HG03095 (cell line): ENCODE results near the gene KCNMA1.

Source experiments
- ATAC-seq: cut with Tn5 transposase; IDR thresholded peaks from one replicate; pipeline ENCODE4 v1.9.1; 2021; ENCODE audit warnings: moderate library complexity; ENCODE audit not compliant: unreplicated experiment

The KCNMA1 gene

DNA sequence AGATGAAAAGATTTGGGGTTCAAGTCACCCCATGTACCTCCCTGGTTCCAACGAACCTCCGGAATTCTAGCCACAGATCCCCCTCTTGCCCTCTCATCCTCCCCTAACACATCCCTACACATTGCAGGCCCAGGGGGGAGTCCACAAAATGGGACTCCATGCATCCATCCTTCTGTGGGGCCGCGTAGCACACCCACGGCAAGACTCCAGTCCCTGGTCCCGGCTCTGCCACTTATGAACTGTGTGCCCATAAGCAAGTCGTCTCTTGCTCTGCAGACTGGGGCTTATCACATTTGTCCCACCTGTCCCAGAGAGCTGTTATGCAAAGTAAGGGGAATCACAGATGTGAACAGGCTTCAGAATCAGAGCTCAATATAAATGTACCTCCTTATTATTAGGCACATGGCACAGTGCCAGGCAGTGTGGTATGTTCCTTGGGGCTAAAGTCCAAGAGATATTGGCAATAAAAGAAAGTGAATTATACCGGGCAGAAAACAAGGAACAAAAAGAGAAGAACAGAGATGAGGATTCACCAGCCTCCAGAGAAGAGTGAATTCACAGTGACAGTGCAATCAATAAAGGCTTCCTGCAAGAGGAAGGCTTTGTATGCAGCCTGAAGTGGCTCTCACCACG is 73.9 kb downstream of the KCNMA1 start:
- no peak for ATAC-seq

DNA sequence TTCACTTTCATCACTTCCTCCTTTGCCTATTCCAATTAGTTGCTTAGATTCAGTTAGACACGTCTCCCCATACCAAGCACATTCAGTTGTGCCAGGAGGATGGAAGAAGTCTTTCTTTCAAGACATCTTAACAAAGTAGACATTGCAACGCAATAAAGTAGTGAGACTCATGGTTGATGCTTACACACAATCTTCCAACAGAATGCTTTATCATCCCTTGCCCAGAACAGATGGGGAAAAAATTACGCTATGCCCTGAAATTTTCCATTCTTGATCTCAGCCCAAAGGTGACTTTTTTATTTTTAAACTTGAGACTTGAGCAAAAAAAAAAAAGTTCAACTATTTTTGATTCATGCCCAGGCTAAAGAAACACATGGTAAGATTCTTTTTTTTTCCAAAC is 74.9 kb downstream of the KCNMA1 start:
- ATAC-seq, result no peak

DNA sequence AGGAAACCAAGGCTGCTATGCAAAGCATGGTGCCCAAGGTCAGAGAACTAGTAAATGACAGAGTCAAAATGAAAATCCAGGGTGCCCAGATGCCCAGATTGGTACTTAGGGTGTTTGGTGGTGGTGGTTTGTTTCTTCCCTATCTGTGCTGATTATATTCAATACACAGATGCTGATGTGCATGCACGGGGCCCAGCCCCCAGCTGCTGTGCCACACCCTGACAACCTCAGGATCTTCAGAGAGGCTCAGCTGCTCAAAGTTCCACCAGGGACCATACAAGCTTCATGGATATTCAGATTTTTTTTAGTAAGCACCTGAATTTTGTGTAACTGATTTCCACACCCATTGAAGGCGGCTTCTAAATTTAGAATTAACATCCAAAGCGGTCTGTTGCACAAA is 75.6 kb downstream of the KCNMA1 start:
- no peak for ATAC-seq

DNA sequence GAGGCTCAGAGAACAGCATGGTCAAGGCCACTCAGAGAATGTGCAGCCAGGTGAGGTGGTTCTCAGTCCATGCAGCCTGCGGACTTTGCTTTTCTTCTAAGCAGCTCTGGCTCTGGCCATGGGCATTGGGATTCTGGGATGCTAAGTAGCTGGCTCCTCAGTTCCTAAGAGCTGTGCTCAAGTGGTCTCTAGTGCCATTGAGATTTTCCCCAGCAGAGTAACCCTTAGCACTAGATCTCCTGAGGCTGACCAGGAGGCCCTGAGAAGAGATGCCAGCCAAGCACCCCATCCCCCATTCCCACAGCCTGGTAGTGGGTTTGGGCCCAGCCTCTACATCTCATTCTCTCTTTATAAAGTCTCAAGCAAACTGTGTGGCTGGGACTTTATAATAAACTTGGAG is 77.1 kb downstream of the KCNMA1 start:
- ATAC-seq, result no peak

DNA sequence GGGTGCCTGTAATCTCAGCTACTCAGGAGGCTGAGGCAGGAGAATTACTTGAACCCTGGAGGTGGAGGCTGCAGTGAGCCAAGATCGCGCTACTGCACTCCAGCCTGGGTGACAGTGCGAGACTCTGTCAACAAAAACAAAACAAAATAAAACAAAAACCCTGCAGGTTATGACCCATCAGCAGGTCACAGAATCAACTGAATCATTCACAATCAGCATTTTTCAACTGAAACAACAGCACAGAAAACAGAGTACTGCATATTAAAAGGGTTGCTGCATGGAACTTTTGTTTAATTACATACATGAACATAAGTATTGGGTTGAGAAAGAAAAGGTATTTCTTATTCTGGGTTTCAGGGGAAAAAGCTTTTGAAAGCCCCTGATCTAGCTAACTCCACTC is 77.6 kb downstream of the KCNMA1 start:
- no peak for ATAC-seq

DNA sequence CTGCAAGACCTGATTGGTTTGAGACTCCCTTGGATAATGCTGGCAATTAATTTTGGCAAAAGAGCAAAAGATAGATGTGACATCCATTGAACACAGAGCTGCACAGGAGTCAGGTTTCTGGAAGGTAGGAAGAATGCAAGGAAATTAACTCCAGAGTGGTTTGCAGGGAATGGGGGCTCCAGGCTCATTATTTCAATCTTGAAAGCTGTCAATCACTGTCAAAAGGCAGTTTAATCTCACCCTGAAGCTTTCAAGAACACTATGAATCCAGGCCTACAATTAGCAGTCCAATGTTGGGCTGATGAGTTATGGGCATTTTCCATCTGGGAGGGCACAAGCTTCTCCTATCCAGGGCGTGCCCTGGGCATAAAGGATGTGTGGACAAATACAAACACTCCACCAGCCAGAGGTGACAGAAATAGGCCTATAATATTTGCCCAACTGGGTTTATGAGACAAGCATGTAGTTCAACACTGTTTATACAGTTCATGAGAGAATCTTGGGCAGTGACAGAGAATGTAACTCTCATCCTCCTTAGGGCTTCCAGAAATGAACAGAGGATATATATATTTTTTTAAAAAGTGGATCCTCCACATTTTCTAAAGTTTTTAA is 80.5 kb downstream of the KCNMA1 start:
- ATAC-seq, result no peak

DNA sequence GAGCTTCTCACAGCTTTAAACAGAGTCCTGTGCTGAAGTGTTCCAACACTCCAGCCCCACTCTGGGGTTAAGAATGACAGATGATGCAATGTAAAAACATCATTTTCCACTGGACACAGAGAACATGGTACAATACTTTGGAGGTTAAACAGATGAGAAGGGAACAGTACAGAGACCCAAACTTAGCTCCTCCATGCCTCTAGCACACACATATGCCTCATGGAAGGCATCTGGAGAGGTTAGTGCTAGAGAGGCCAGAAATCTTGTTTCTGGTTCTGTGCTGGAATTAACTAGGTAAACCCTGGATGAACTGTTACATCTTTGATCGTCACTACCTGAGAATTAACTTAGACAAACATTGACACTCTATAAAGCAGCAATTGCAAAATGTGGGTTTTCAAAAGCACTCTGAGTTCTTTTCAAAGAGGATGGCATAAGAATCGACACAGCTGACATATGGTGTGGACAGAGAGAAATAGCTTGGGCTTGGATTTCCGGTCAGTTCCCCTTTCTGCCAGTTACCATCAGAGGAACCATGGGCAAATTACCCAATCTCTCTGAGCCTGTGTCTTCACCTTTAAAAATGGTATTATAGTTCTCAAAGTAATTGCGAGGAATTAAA is 81.9 kb downstream of the KCNMA1 start:
- no peak for ATAC-seq

DNA sequence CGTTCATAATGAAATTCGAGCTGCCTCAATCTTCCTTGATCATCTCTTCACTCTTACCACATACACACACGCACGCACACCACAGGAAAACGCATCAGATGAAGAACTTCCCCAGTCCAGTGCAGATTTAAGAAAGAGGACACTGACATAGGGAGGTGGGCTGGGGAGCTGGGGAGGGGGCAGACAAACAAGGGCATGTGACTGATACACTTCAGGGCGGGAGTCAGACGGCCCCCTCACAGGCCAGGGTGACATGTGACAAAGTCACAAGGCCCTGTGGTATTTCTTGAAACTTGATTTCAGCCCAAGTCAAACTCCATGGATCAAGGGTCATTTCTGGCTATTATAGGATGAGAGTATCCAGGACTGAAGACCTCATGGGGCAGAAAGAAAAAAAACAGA is 82.6 kb downstream of the KCNMA1 start:
- no peak for ATAC-seq

DNA sequence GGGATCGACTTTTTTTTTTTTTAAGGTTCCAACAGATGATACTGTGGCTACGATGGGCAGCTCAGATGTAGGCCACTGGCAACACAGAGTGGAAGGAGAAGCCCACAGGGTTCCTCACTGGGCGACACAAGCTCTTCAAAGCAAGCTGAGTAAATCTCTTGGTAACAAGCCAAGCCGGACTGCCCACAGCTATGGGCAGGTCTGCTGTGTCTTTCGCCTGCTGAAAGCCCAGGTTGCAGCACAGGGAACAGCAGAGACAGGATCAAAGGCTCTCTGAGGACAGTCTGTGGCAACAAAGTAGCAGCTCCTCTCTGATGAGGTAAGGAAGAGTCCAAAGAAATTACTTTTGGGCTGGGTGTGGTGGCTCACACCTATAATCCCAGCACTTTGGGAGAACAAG is 83.6 kb downstream of the KCNMA1 start:
- ATAC-seq, result no peak

DNA sequence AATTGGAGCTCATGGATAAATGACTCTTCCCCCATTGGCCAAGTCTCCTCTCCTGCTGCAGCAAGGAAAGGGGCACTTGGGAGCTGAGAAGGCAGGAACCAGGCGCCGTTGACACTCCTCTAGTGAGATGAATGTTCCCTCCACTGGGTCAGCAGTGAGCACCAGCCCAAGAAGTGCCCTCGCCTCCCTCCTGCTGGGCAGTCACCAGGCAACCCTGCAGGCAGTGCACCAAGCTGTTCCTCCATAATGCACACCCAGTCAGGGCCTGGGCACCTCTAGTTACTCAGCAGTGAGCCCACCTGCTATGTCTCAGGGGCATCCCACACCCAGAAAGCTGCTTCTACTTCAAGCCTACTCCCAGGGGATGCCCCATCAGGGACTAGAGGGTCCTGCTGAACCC is 84.3 kb downstream of the KCNMA1 start:
- ATAC-seq, result no peak

DNA sequence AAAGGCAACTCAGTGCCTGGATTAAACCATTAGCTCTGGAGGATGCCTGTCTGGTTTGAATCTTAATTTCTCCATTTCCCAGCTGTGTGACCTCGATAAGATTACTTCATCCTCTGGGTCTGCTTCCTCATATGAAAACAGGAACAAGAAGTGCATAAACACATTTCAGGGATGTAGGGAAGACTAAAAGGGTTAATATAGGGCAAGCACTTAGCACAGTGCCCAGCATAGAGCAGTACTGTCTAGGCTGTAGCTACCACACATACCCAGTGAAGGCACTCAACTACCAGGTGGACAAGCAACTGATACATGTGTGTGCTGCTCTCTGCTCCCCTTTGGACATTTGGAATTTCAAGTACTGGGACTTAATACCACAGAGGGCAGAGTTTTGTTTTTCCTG is 85.4 kb downstream of the KCNMA1 start:
- ATAC-seq, result no peak

DNA sequence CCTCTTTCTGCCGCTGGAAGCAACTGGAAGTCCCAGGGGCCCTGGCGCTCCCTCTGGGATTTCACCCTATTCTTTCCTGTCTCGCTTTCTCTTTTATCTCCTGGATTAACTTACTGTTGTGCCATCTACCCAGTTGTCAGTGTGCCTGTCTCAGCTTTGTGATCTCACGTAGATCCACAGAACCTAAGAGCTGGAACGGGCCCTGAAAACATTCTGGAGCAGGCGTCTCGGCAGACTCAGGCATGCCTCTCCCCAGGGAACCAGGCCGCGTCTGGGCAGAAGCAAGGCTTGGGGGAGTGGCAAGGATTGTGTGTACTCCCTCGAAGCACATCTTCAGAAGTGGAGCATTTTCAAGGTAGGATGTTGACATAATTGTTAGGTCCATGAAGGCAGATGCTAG is 87.2 kb downstream of the KCNMA1 start:
- no peak for ATAC-seq

DNA sequence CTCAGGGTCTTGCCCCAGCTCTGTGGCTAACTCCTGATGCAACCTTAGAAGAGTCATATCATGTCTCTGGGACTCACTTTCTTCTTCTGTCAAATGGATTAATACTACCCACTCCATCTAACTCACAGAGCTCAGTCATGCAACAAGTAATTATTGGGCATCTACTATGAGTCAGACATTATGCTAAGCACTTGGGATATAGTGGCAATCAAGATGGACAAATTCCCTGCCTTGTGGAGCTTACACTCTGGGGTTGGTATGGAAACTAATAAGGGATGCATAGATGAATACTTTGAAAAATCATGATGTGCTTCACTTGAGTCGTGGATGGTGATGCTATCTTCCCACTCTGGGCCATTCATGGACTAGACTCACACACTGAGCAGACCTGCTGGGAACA is 88.9 kb downstream of the KCNMA1 start:
- no peak for ATAC-seq

DNA sequence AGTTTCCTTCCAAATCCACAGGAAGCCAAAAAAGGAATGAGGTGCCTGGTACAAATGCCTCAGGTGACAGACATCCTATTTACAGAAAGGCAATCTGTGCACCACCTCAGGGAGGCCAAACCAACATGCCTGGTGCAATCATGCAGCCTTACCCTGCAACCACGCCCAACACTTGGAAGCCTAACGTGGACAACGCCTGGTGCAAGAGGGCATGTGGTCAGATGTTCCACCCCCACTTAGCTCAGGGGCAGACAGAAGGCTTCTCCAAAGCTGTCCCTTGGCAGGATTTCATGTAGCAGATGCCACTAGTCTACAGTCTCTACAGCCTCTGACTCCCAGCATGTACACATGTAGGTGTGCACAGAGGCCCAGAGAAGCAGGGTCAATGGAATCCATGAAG is 89.5 kb downstream of the KCNMA1 start:
- no peak for ATAC-seq

DNA sequence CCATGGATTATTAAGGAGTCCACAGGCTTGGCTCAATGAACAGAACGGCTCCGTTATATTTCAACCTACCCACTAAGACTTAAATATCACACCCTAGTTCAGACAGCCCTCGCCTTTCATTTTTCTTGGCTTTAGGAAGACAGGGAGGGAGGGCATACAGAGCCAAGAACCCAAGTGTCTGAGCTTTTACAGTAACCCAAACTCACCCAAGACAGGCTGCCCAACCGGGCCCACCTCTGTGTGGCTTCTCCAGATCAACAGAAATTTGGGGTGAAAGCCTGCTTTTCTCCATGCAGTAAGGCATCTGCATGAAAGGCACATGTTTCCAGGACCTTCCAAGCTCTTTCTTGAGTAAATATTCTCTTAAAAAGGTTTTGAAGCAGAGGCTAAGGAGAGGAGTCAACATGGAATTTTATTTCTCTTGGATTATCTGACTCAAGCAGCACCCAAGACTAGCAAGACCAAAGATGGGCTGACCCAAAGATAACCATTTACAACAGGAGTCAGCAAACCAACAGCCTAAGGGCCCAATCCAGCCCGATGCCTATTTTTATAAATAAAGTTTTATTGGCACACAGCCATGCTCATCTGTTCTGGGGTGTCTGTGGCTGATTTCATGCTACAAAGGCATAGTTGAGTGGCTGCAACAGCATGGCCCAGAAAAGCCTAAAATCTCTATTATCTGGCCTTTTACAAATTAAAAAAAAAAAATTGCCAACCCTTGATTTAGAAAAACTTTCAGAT is 90.1 kb downstream of the KCNMA1 start:
- ATAC-seq, result no peak

DNA sequence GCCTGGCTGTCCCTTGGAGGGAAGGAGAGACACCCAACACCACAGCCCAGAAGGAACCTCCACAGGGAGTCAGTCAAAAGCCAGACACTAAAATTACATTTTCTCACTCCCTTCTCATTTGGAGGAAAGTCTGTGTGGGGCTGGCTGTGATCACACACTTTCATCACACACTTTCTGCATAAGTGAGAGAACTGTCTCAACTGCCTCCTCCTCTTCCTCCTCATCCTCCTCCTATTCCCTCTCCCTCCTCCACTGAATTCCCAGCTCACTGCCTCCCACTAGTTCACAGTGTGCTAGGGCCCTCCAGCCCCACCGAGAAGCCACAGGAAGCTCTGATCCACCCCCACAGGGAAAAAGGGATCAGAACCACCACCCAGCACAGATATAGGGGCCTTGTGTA is 91.6 kb downstream of the KCNMA1 start:
- ATAC-seq, result no peak

DNA sequence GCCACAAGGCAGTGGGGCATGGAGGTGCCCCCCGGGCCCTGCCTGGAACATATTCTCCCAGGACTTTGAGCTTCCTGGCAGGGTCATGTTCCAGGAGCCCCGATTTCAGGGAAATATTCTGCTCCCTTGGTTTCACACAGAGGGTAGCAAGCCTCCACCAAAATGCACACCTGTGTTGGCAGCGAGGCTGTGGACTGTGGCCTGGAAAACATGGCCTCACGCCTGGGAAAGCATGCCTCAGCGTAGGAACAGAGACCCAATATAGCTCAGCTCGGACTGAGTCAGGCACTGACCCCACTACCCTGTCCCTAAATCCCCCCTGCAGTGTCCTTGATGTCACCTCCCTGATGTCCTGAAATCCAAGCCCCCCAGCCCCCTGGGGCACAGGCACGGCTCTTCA is 92.0 kb downstream of the KCNMA1 start:
- ATAC-seq, result no peak

DNA sequence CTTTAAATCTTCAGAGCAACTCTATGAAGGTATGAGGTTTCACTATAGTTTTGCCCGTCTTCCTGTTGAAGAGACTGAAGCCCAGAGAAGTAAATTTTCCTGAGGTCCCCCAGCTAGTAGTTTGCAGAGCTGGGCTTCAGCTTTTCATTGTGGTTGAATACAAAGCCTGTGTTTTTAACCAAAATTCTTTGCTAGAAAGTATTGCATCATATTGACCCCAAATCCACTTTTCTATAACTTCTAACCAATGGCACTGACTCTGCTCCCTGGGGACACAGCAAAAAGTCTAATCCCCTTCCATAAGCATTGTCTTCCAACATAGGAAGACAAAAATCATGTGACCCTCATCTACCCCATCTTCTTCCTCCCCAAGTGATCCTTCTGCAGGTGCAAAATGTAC is 93.0 kb downstream of the KCNMA1 start:
- ATAC-seq, result no peak

DNA sequence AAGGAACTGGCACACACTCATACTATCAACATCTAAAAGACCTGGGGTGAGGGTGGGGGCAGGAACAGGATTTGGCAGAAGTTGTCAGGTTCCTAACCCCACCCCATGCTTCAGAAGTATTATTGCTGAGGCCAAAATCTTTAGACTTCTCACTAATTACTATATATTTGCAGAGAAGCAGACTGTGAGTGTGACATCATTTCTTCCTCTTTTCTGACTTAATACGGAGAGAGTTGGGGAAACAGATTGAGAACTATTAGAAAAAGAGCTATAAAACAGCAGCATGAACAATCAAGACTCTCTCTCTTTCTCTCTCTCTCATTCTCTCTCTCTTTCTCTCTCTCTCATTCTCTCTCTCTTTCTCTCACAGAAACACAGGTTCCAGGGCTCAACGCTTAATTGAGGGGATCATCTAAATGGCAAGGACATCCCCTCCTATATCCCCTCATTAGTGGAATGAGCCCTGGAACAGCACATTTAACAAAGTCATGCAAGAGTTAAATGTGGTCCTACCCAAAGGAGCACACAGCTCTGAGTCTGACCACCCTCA is 94.8 kb downstream of the KCNMA1 start:
- ATAC-seq, result no peak

DNA sequence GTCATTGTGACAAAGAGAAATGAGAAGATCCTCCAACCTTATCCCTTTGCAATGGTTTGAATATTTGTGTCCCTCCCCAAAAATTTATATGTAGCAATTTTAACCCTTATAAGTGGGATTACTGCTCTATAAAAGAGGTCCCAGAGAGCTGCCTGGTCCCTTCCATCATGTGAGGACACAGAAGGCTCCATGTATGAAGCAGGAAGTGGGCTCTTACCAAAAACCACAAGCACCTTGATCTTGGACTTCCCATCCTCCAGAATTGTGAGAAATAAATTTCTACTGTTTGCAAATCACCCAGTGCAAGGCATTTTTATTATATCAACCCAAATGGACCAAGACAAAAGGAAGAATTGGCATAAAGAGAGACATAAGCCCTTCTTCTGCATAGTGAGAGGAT is 95.7 kb downstream of the KCNMA1 start:
- no peak for ATAC-seq

DNA sequence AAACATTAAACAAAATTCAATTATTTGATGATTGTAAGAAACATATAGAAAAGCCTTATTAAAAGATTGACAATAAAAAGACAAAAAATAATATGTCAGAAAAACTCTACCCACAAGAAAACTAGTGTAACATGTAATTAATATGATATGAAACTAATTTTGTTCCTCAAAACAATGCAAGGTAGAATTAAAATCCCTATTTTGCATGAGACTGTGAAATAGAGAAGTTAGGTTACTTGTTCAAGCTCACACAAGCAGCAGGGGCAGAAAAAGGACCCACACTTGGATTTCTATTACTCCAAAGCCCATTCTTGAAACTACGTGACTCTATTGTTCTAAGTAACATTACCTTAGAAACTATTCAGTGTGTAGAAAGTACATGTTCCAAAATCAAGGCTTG is 96.4 kb downstream of the KCNMA1 start:
- no peak for ATAC-seq
